ENCODE measurements around the gene UNC119B. TPM values are rescaled to one million over a fixed set of nuclear protein-coding genes. Genes with fewer than 3 reads are reported as not detected.

Gene UNC119B
- 16.5 and 21.3 TPM in 2 replicates for total RNA-seq

DNA sequence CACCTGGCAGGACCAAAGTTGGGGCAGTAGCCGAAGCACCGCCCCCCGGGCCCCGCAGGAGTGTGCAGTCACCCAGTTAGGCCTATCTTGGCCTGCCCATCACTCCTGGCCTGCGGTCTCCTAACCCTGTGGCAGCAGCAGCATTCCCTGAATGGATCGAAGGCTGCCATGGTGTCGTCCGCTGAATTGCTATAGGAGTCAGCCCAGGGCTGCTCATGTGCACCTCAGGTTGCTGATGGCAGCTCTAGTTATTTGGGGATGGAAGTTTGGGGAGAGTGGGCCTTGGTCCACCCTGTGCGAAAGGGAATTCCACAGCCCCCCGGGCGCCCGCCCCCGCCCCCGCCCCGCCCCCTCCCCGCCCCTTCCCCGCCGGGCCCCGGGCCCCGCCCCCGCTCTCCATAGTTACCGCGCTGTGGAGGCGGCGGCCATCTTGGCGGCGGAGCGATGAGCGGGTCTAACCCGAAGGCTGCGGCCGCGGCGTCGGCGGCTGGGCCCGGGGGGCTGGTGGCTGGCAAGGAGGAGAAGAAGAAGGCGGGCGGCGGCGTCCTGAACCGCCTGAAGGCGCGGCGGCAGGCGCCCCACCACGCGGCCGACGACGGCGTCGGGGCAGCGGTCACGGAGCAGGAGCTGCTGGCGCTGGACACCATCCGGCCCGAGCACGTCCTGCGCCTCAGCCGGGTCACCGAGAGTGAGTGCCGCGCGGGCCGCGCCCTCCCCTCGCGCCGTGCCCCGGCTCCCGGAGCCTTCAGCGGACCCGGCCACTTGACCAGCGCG is at the start of gene UNC119B:
UNC119B (plus strand) TSS at position 428 of the 774 bp plus-strand sequence; CDS start at position 445, 17 bp downstream.

GRCh38 chr12:120686690-120687577 is 23.3 kb upstream of the UNC119B start, which contains the start of gene MLEC:
MLEC (plus strand) TSS chr12:120687149; CDS start chr12:120687297, 148 bp downstream.

GRCh38 chr12:120725659-120726509 is 15.6 kb downstream of the UNC119B start, which contains the start of gene ACADS:
ACADS (plus strand) TSS chr12:120725826; CDS start chr12:120725886, 60 bp downstream.

Other genes with a start within 250 kb of the UNC119B start
- 236 and 304 TPM in 2 replicates for gene SRSF9, start 240.7 kb upstream of the UNC119B start, total RNA-seq
- gene DYNLL1, start 214.3 kb upstream of the UNC119B start, total RNA-seq: 228 and 311 TPM in 2 replicates
- 28.7 and 37.7 TPM in 2 replicates for gene COQ5, start 181.3 kb upstream of the UNC119B start, total RNA-seq
- gene RNF10, start 176.1 kb upstream of the UNC119B start, total RNA-seq: 92.2 and 113 TPM in 2 replicates
- gene POP5, start 129.1 kb upstream of the UNC119B start, total RNA-seq: 30.8 and 32.0 TPM in 2 replicates
- gene CABP1, start 69.8 kb upstream of the UNC119B start, total RNA-seq: 2.0 and 2.1 TPM in 2 replicates
- 120 and 153 TPM in 2 replicates for gene MLEC, start 23.3 kb upstream of the UNC119B start, total RNA-seq
- 10.6 and 12.5 TPM in 2 replicates for gene ACADS, start 15.4 kb downstream of the UNC119B start, total RNA-seq
- 4.4 and 5.5 TPM in 2 replicates for gene SPPL3, start 193.9 kb downstream of the UNC119B start, total RNA-seq

Measured in smooth muscle cell of bladder (primary cell).